GM12865 (cell line): ENCODE results near the gene PDCD5.

Experiments
- DNase-seq: peaks from one replicate; pipeline ENCODE4 v3.0.0; 2010; ENCODE audit warnings: low read depth
- H3K4me3 ChIP-seq: 2 replicates; pipeline ENCODE4 v1.5.1; 2011; ENCODE audit warnings: mild to moderate bottlenecking, low read depth, low read length, control low read depth
- CTCF ChIP-seq: IDR thresholded peaks from 2 replicates; pipeline ENCODE4 v1.5.1; 2011; ENCODE audit warnings: low read length, control low read depth, low read depth, inconsistent platforms; ENCODE audit not compliant: insufficient read depth; ENCODE audit errors: missing control alignments

Gene PDCD5

GRCh38 chr19:32614916-32615315, 33.9 kb downstream of the PDCD5 start:
- TF ChIP-seq CTCF, result no peak
- DNase-seq, result no peak
- no peak overlapping the region for H3K4me3 ChIP-seq

- no peak overlapping the region for H3K4me3 ChIP-seq
- no peak for DNase-seq
- no peak for TF ChIP-seq CTCF
These were observed 34.6 kb downstream of the PDCD5 start for GRCh38 chr19:32615569-32615968.

GRCh38 chr19:32619051-32619685, 38.2 kb downstream of the PDCD5 start:
- TF ChIP-seq CTCF, result no peak
- no peak overlapping the region for H3K4me3 ChIP-seq
- no peak for DNase-seq

- TF ChIP-seq CTCF, result no peak
- H3K4me3 ChIP-seq, result no peak overlapping the region
- no peak for DNase-seq
These were observed 41.0 kb downstream of the PDCD5 start for GRCh38 chr19:32622002-32622401.

- no peak for TF ChIP-seq CTCF
- H3K4me3 ChIP-seq, result no peak overlapping the region
- DNase-seq, result no peak
These were observed 43.4 kb downstream of the PDCD5 start for GRCh38 chr19:32624410-32624809.

GRCh38 chr19:32626969-32627368, 46.0 kb downstream of the PDCD5 start:
- H3K4me3 ChIP-seq, result no peak overlapping the region
- DNase-seq, result no peak
- TF ChIP-seq CTCF, result no peak

- H3K4me3 ChIP-seq, result no peak overlapping the region
- DNase-seq, result no peak
- no peak for TF ChIP-seq CTCF
These were observed 46.8 kb downstream of the PDCD5 start for GRCh38 chr19:32627714-32628270.
